Chondrocyte (in vitro differentiated cells): ENCODE results near the gene FAM149B1. TPM values are rescaled to one million over a fixed set of nuclear protein-coding genes. Genes with fewer than 3 reads are reported as not detected.

Experiments
- DNase-seq: peaks from one replicate; pipeline ENCODE4 v3.0.0; 2021; ENCODE audit warnings: mixed read lengths, low spot score
- H3K27ac Mint-ChIP-seq: one replicate; pipeline ENCODE4 v1.8.0; 2021; ENCODE audit warnings: mild to moderate bottlenecking, moderate library complexity, mixed read lengths; ENCODE audit not compliant: unreplicated experiment
- H3K27me3 Mint-ChIP-seq: 2 replicates; pipeline ENCODE4 v1.8.0; 2021; ENCODE audit warnings: low read depth, mixed read lengths
- H3K36me3 Mint-ChIP-seq: 2 replicates; pipeline ENCODE4 v1.8.0; 2021; ENCODE audit warnings: low read depth, mixed read lengths
- H3K4me1 Mint-ChIP-seq: 2 replicates; pipeline ENCODE4 v1.8.0; 2021; ENCODE audit warnings: low read depth, mild to moderate bottlenecking, mixed read lengths
- H3K4me3 Mint-ChIP-seq: one replicate; pipeline ENCODE4 v1.8.0; 2021; ENCODE audit warnings: mild to moderate bottlenecking, moderate library complexity, mixed read lengths; ENCODE audit not compliant: unreplicated experiment
- H3K9me3 Mint-ChIP-seq: 2 replicates; pipeline ENCODE4 v1.8.0; 2021; ENCODE audit warnings: low read depth, mixed read lengths
- CTCF ChIP-seq: fragments of 200-600 bp; sonication (generic); IDR thresholded peaks from 2 replicates; pipeline ENCODE4 v1.5.0; 2021; ENCODE audit warnings: antibody characterized with exemption, mild to moderate bottlenecking, moderate library complexity
- total RNA-seq: library from RNA; stranded (reverse); gene quantifications from 3 replicates; pipeline ENCODE4 v1.2.1, GENCODE V29; 2021

FAM149B1 gene
- total RNA-seq, 1 donor from 2014 or later, result 20.8 TPM

GRCh38 chr10:73163096-73163495, 4.8 kb upstream of the FAM149B1 start:
- no peak overlapping the region for H3K4me3 Mint-ChIP-seq
- H3K9me3 Mint-ChIP-seq, result peaks cover 7% of the 10 kb centered on the region
- DNase-seq, result no peak
- TF ChIP-seq CTCF, result no peak
- no peaks in the 10 kb centered on the region for H3K27me3 Mint-ChIP-seq
- H3K4me1 Mint-ChIP-seq, result peaks cover 52% of the 10 kb centered on the region
- no peak overlapping the region for H3K27ac Mint-ChIP-seq
- H3K36me3 Mint-ChIP-seq, result peaks cover 17% of the 10 kb centered on the region

GRCh38 chr10:73166972-73167371, 947 bp upstream of the FAM149B1 start:
- H3K27ac Mint-ChIP-seq, result peak overlapping the region; percentile 100
- no peaks in the 10 kb centered on the region for H3K27me3 Mint-ChIP-seq
- no peak for DNase-seq
- peaks cover 38% of the 10 kb centered on the region for H3K4me1 Mint-ChIP-seq
- TF ChIP-seq CTCF, result no peak
- peak overlapping the region; percentile 98 for H3K4me3 Mint-ChIP-seq
- H3K36me3 Mint-ChIP-seq, result peaks cover 9% of the 10 kb centered on the region
- peaks cover 1% of the 10 kb centered on the region for H3K9me3 Mint-ChIP-seq

- TF ChIP-seq CTCF, result no peak
- Mint-ChIP-seq H3K27ac (peak overlapping the region; percentile 100), H3K4me3 (peak overlapping the region; percentile 98), H3K36me3 (peaks cover 6% of the 10 kb centered on the region), H3K9me3 (no peaks in the 10 kb centered on the region), H3K27me3 (no peaks in the 10 kb centered on the region), H3K4me1 (peaks cover 37% of the 10 kb centered on the region)
- no peak for DNase-seq
Observed at GRCh38 chr10:73167458-73167782, 499 bp upstream of the FAM149B1 start.

GRCh38 chr10:73168465-73168803, 515 bp downstream of the FAM149B1 start:
- H3K27ac Mint-ChIP-seq, result peak overlapping the region; percentile 97
- H3K4me3 Mint-ChIP-seq, result peak overlapping the region; percentile 98

GRCh38 chr10:73169320-73169719, 1.4 kb downstream of the FAM149B1 start:
- H3K4me3 Mint-ChIP-seq, result peak overlapping the region; percentile 31
- H3K9me3 Mint-ChIP-seq, result no peaks in the 10 kb centered on the region
- peaks cover 4% of the 10 kb centered on the region for H3K36me3 Mint-ChIP-seq

More at GRCh38 chr10:73168465-73168803, 515 bp downstream of the FAM149B1 start:
- Mint-ChIP-seq H3K36me3 (peaks cover 4% of the 10 kb centered on the region), H3K27me3 (no peaks in the 10 kb centered on the region), H3K9me3 (no peaks in the 10 kb centered on the region), H3K4me1 (peaks cover 31% of the 10 kb centered on the region)
- no peak for DNase-seq
- TF ChIP-seq CTCF, result peak; percentile 27

More at GRCh38 chr10:73169320-73169719, 1.4 kb downstream of the FAM149B1 start:
- no peak for TF ChIP-seq CTCF
- no peak overlapping the region for H3K27ac Mint-ChIP-seq
- no peaks in the 10 kb centered on the region for H3K27me3 Mint-ChIP-seq
- H3K4me1 Mint-ChIP-seq, result peaks cover 31% of the 10 kb centered on the region
- DNase-seq, result no peak
